ENCODE results near the gene VSIG4. TPM values are rescaled to one million over a fixed set of nuclear protein-coding genes. Genes with fewer than 3 reads are reported as not detected.

The VSIG4 gene
- total and polyA plus RNA-seq, 2 experiments from 2014 or later = 3.2 to 8.8 TPM

- H3K4me3 ChIP-seq = no peak overlapping the region
- no peaks in the 10 kb centered on the region for H3K9me3 ChIP-seq (ENCODE audit: low read depth)
- no peaks in the 10 kb centered on the region for H3K9me2 ChIP-seq (replicated peaks; ENCODE audit: insufficient read depth)
- H2AFZ ChIP-seq = no peak overlapping the region
- H4K20me1 ChIP-seq (ENCODE audit: insufficient read depth, poor library complexity, severe bottlenecking) = no peaks in the 10 kb centered on the region
- TF ChIP-seq EZH2 (IDR thresholded peaks at IDR 0.05; ENCODE audit: borderline replicate concordance) (no peak), EZH2phosphoT487 (IDR thresholded peaks at IDR 0.05; ENCODE audit: low read depth, severe bottlenecking, unreplicated experiment) (no peak), CTCF (IDR thresholded peaks at IDR 0.05; ENCODE audit: poor library complexity) (no peak)
- H3K4me2 ChIP-seq = no peak overlapping the region
- no peaks in the 10 kb centered on the region for H3K27me3 ChIP-seq
- H3K36me3 ChIP-seq (replicated peaks; ENCODE audit: insufficient read depth, low read depth) = no peaks in the 10 kb centered on the region
- no peak for DNase-seq (ENCODE audit: low spot score)
- no peaks in the 10 kb centered on the region for H3K4me1 ChIP-seq (ENCODE audit: insufficient read depth)
- H3K79me2 ChIP-seq = no peaks in the 10 kb centered on the region
- WGBS (ENCODE audit: low lambda C conversion rate, missing lambda C conversion rate) = 75% methylated on average over 3 of the region's 3 CpGs
- H3K27ac ChIP-seq = no peak overlapping the region
These were observed 45.1 kb downstream of the VSIG4 start for GRCh38 chrX:65994519-65995506.

- H3K9me3 ChIP-seq (ENCODE audit: low read depth) = no peaks in the 10 kb centered on the region
- no peaks in the 10 kb centered on the region for H3K79me2 ChIP-seq
- H3K4me3 ChIP-seq = no peak overlapping the region
- WGBS (ENCODE audit: low lambda C conversion rate, missing lambda C conversion rate) = 45% methylated on average over 2 of the region's 2 CpGs
- H3K4me1 ChIP-seq (ENCODE audit: insufficient read depth) = no peaks in the 10 kb centered on the region
- no peaks in the 10 kb centered on the region for H3K9me2 ChIP-seq (replicated peaks; ENCODE audit: insufficient read depth)
- no peak overlapping the region for H3K27ac ChIP-seq
- H2AFZ ChIP-seq = no peak overlapping the region
- no peaks in the 10 kb centered on the region for H3K27me3 ChIP-seq
- no peak for TF ChIP-seq EZH2 (IDR thresholded peaks at IDR 0.05; ENCODE audit: borderline replicate concordance)
- TF ChIP-seq CTCF (IDR thresholded peaks at IDR 0.05; ENCODE audit: poor library complexity) = no peak
- no peak for TF ChIP-seq EZH2phosphoT487 (IDR thresholded peaks at IDR 0.05; ENCODE audit: low read depth, severe bottlenecking, unreplicated experiment)
- DNase-seq (ENCODE audit: low spot score) = no peak
- no peaks in the 10 kb centered on the region for H3K36me3 ChIP-seq (replicated peaks; ENCODE audit: insufficient read depth, low read depth)
- H3K4me2 ChIP-seq = no peak overlapping the region
- no peaks in the 10 kb centered on the region for H4K20me1 ChIP-seq (ENCODE audit: insufficient read depth, poor library complexity, severe bottlenecking)
These were observed 45.9 kb downstream of the VSIG4 start for GRCh38 chrX:65993915-65994460.

- H3K9me2 ChIP-seq (replicated peaks; ENCODE audit: insufficient read depth) = no peaks in the 10 kb centered on the region
- no peak for DNase-seq (ENCODE audit: low spot score)
- no peak overlapping the region for H3K27ac ChIP-seq
- no peaks in the 10 kb centered on the region for H3K4me1 ChIP-seq (ENCODE audit: insufficient read depth)
- H2AFZ ChIP-seq = no peak overlapping the region
- H3K4me2 ChIP-seq = no peak overlapping the region
- no peaks in the 10 kb centered on the region for H3K9me3 ChIP-seq (ENCODE audit: low read depth)
- H4K20me1 ChIP-seq (ENCODE audit: insufficient read depth, poor library complexity, severe bottlenecking) = no peaks in the 10 kb centered on the region
- H3K27me3 ChIP-seq = no peaks in the 10 kb centered on the region
- no peaks in the 10 kb centered on the region for H3K79me2 ChIP-seq
- H3K4me3 ChIP-seq = no peak overlapping the region
- H3K36me3 ChIP-seq (replicated peaks; ENCODE audit: insufficient read depth, low read depth) = no peaks in the 10 kb centered on the region
- TF ChIP-seq CTCF (IDR thresholded peaks at IDR 0.05; ENCODE audit: poor library complexity) (no peak), EZH2phosphoT487 (IDR thresholded peaks at IDR 0.05; ENCODE audit: low read depth, severe bottlenecking, unreplicated experiment) (no peak), EZH2 (IDR thresholded peaks at IDR 0.05; ENCODE audit: borderline replicate concordance) (no peak)
- 56% methylated on average over 2 of the region's 2 CpGs for WGBS (ENCODE audit: low lambda C conversion rate, missing lambda C conversion rate)
These were observed 46.5 kb downstream of the VSIG4 start for GRCh38 chrX:65993332-65993731.

Data from hepatocyte (in vitro differentiated cells).